ENCODE data around the gene AFF4.

Gene AFF4

GRCh38 chr5:132886064-132886823 is 77.2 kb downstream of the AFF4 start:
- no peaks in the 10 kb centered on the region for H3K9me3 Mint-ChIP-seq
- peak overlapping the region; percentile 26 for H3K27ac Mint-ChIP-seq
- no peaks in the 10 kb centered on the region for H3K27me3 Mint-ChIP-seq
- no peak for DNase-seq
- H3K4me3 Mint-ChIP-seq = no peak overlapping the region
- peaks cover 11% of the 10 kb centered on the region for H3K4me1 Mint-ChIP-seq (ENCODE audit: low read depth)
- peaks cover 76% of the 10 kb centered on the region for H3K36me3 Mint-ChIP-seq (ENCODE audit: low read depth)

- H3K36me3 Mint-ChIP-seq (ENCODE audit: low read depth) = peaks cover 83% of the 10 kb centered on the region
- no peaks in the 10 kb centered on the region for H3K9me3 Mint-ChIP-seq
Measured at GRCh38 chr5:132884548-132884947, 78.9 kb downstream of the AFF4 start.

GRCh38 chr5:132883261-132883834 is 80.1 kb downstream of the AFF4 start:
- Mint-ChIP-seq H3K9me3 (no peaks in the 10 kb centered on the region), H3K4me3 (no peak overlapping the region), H3K36me3 (ENCODE audit: low read depth) (peaks cover 86% of the 10 kb centered on the region), H3K4me1 (ENCODE audit: low read depth) (peaks cover 11% of the 10 kb centered on the region), H3K27me3 (no peaks in the 10 kb centered on the region), H3K27ac (peak overlapping the region; percentile 63)
- DNase-seq = no peak

More at GRCh38 chr5:132884548-132884947, 78.9 kb downstream of the AFF4 start:
- no peak overlapping the region for H3K4me3 Mint-ChIP-seq
- no peaks in the 10 kb centered on the region for H3K27me3 Mint-ChIP-seq
- no peak overlapping the region for H3K27ac Mint-ChIP-seq
- no peak for DNase-seq
- peaks cover 11% of the 10 kb centered on the region for H3K4me1 Mint-ChIP-seq (ENCODE audit: low read depth)

- Mint-ChIP-seq H3K4me3 (no peak overlapping the region), H3K27ac (peak overlapping the region; percentile 9), H3K9me3 (no peaks in the 10 kb centered on the region), H3K4me1 (ENCODE audit: low read depth) (no peaks in the 10 kb centered on the region), H3K27me3 (no peaks in the 10 kb centered on the region), H3K36me3 (ENCODE audit: low read depth) (peaks cover 79% of the 10 kb centered on the region)
- DNase-seq = no peak
Measured at GRCh38 chr5:132877938-132878337, 85.5 kb downstream of the AFF4 start.

GRCh38 chr5:132877466-132877865 is 86.0 kb downstream of the AFF4 start:
- Mint-ChIP-seq H3K27ac (no peak overlapping the region), H3K4me1 (ENCODE audit: low read depth) (no peaks in the 10 kb centered on the region), H3K27me3 (no peaks in the 10 kb centered on the region), H3K36me3 (ENCODE audit: low read depth) (peaks cover 81% of the 10 kb centered on the region), H3K4me3 (no peak overlapping the region), H3K9me3 (no peaks in the 10 kb centered on the region)
- no peak for DNase-seq

DNA sequence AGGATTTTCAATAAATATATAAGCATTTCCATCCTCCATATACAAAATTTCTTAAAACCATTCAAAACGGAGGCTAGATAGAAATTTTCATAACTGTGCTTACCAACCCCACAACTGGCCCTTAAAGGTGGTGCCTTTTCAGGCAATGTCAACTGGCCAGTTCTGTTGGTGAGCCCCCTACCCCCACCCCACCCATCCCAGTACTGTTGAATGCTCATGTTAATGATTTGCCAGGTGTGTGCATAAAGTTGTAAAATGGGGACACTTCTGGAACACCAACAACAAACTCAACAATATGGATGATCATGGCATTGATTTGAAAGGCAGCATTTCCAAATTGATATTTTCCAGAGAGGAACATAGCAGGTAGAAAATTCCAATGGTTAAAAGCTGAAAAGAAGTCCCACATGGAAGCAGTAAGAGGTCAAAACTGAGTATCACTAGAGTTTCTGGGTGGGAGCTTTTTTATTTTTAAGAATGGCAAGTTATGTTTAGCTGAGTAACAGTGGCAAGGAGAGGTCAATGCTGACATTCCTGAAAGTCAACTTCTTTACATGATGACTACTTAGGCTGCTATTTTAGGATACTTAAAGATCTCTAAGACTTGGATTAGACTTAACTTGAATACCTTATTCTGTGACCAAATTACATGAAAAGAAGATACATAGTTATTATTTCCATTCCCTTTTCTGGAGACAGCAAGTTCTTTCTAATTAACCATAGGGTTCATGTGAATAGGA is 87.2 kb downstream of the AFF4 start:
- Mint-ChIP-seq H3K36me3 (ENCODE audit: low read depth) (peaks cover 83% of the 10 kb centered on the region), H3K9me3 (no peaks in the 10 kb centered on the region), H3K4me1 (ENCODE audit: low read depth) (no peaks in the 10 kb centered on the region), H3K27ac (peak overlapping the region; percentile 2), H3K4me3 (no peak overlapping the region), H3K27me3 (no peaks in the 10 kb centered on the region)
- DNase-seq = no peak

- peak overlapping the region; percentile 13 for H3K27ac Mint-ChIP-seq
- H3K4me1 Mint-ChIP-seq (ENCODE audit: low read depth) = peaks cover 4% of the 10 kb centered on the region
- DNase-seq = no peak
- no peak overlapping the region for H3K4me3 Mint-ChIP-seq
- H3K9me3 Mint-ChIP-seq = no peaks in the 10 kb centered on the region
- H3K36me3 Mint-ChIP-seq (ENCODE audit: low read depth) = peaks cover 83% of the 10 kb centered on the region
- no peaks in the 10 kb centered on the region for H3K27me3 Mint-ChIP-seq
Measured at GRCh38 chr5:132873930-132874271, 89.5 kb downstream of the AFF4 start.

- Mint-ChIP-seq H3K4me3 (no peak within 1 kb of the TSS), H3K27ac (peak within 1 kb of the TSS; percentile 44), H3K4me1 (ENCODE audit: low read depth) (peaks cover 10% of the 10 kb centered on the region), H3K36me3 (ENCODE audit: low read depth) (peaks cover 83% of the 10 kb centered on the region), H3K27me3 (no peaks in the 10 kb centered on the region), H3K9me3 (no peaks in the 10 kb centered on the region)
- DNase-seq = no peak
Measured at GRCh38 chr5:132873119-132873929, 90.1 kb downstream of the AFF4 start, which contains the start of gene LEAP2. Gene LEAP2, plus strand, starts transcription at chr5:132873668. Its CDS starts 27 bp downstream, at chr5:132873695.

- Mint-ChIP-seq H3K27ac (peak overlapping the region; percentile 44), H3K4me3 (no peak overlapping the region), H3K9me3 (no peaks in the 10 kb centered on the region), H3K36me3 (ENCODE audit: low read depth) (peaks cover 83% of the 10 kb centered on the region), H3K4me1 (ENCODE audit: low read depth) (peaks cover 14% of the 10 kb centered on the region), H3K27me3 (no peaks in the 10 kb centered on the region)
- DNase-seq = no peak
Measured at GRCh38 chr5:132872788-132873118, 90.7 kb downstream of the AFF4 start.

DNA sequence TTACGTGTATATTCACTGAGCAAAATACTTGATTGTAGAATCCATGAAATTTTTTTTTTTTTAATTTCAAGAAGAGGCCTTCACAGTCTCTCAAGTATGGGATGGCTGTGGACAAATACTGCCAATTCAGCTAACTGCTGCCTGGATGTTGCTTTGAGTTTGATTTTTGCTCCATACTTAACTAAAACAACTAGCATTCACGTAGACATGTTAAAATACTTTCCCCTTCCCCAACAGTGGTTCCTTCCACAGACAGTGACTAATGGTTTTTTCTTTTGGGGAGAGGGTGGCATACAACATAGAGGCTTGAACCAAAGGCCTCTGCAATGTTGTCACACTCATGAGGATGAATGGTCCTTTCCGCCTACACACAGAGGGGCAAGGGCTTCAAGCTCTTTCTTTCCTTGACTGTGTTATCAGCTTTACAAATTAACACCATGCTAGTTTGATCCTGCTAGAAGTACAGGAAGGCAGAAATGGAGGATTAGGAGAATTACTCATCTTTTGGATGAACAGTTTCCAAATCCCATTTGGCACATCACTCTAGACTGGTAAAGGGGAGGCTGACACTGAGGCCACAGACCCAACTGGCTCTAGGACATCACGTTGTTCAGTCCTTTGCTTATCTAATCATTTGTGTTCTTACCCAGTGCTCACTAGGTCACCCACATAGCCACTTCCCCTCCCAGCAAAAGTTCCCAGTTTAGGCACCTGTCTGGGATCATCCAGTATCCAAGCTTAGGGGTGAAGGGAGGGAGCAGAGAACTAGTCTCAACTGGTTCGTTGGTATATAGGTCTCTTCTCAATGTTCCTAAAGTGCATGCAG is 91.8 kb downstream of the AFF4 start:
- peaks cover 21% of the 10 kb centered on the region for H3K4me1 Mint-ChIP-seq (ENCODE audit: low read depth)
- H3K9me3 Mint-ChIP-seq = no peaks in the 10 kb centered on the region
- no peak for DNase-seq
- H3K27me3 Mint-ChIP-seq = no peaks in the 10 kb centered on the region
- H3K27ac Mint-ChIP-seq = peak overlapping the region; percentile 75
- no peak overlapping the region for H3K4me3 Mint-ChIP-seq
- H3K36me3 Mint-ChIP-seq (ENCODE audit: low read depth) = peaks cover 87% of the 10 kb centered on the region

GRCh38 chr5:132870801-132871200 is 92.6 kb downstream of the AFF4 start:
- Mint-ChIP-seq H3K36me3 (ENCODE audit: low read depth) (peaks cover 86% of the 10 kb centered on the region), H3K27ac (peak overlapping the region; percentile 75), H3K27me3 (no peaks in the 10 kb centered on the region), H3K4me3 (no peak overlapping the region), H3K9me3 (no peaks in the 10 kb centered on the region), H3K4me1 (ENCODE audit: low read depth) (peaks cover 28% of the 10 kb centered on the region)
- no peak for DNase-seq

- peaks cover 72% of the 10 kb centered on the region for H3K36me3 Mint-ChIP-seq (ENCODE audit: low read depth)
- H3K4me3 Mint-ChIP-seq = peak overlapping the region; percentile 100
Measured at GRCh38 chr5:132868754-132869153, 94.7 kb downstream of the AFF4 start.

GRCh38 chr5:132867046-132867451 is 96.4 kb downstream of the AFF4 start:
- H3K27ac Mint-ChIP-seq = peak overlapping the region; percentile 100
- no peak for DNase-seq
- no peaks in the 10 kb centered on the region for H3K27me3 Mint-ChIP-seq
- H3K36me3 Mint-ChIP-seq (ENCODE audit: low read depth) = peaks cover 55% of the 10 kb centered on the region
- no peaks in the 10 kb centered on the region for H3K9me3 Mint-ChIP-seq
- H3K4me1 Mint-ChIP-seq (ENCODE audit: low read depth) = peaks cover 35% of the 10 kb centered on the region
- peak overlapping the region; percentile 100 for H3K4me3 Mint-ChIP-seq

More at GRCh38 chr5:132868754-132869153, 94.7 kb downstream of the AFF4 start:
- H3K27ac Mint-ChIP-seq = peak overlapping the region; percentile 100
- H3K4me1 Mint-ChIP-seq (ENCODE audit: low read depth) = peaks cover 35% of the 10 kb centered on the region
- DNase-seq = no peak
- H3K27me3 Mint-ChIP-seq = no peaks in the 10 kb centered on the region
- H3K9me3 Mint-ChIP-seq = no peaks in the 10 kb centered on the region

Data from activated T-cell treated with anti-CD3 and anti-CD28 coated beads, Interleukin-2, amount 50 U/mL, for 24 hours (primary cell).